HG03139 (cell line): Measurements from ENCODE around the gene OAS2.

ENCODE experiments used
- ATAC-seq: cut with Tn5 transposase; IDR thresholded peaks from one replicate; pipeline ENCODE4 v1.9.1; 2021; ENCODE audit not compliant: unreplicated experiment

Gene OAS2

GRCh38 chr12:113056381-113056630 is 78.0 kb downstream of the OAS2 start:
- ATAC-seq = no peak

DNA sequence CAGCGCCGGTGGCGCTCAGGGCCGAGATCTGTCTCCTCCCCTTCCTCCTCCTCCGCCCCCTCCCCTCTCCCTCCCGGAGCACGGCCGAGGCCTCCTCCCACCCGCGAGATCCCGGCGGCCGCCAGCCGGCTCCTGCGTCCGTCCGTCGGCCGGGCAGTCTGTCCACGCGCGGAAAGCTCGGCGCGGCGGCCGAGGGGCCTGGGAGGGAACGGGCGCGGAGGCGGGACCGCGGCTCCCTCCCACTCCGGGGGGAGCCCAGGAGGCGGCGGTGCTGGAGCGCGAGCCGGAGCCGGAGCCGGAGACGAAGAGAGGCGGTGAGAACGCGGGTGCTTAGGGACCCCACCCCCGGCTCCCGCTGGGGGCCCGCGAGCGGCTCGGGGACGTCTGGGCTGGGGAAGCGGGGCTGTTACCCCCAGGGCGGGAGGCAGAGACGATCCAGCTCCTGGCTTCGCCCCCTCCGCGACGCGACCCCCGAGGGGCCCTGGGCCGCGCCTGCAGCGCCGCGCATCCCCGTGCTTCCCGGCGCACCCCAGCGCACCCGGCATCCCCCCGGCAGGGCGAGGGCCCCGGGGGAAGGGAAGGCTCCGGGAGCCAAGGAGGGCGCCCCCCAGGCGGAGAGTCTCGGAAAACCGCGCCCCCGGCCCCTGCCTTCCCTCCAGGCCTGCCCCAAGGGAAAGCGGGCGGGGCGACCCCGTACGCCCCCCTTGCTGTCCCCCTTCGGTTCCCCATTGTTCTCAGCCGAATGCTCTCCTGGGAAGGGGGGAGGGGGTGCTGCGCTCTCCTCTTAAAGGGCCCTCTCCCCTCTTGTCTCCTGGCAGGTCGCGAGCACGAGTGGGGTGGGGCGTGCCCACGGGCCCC is 78.5 kb downstream of the OAS2 start, which contains the start of gene DTX1:
DTX1 (plus strand) TSS at position 100 of the 858 bp plus-strand sequence. CDS start 1,463 bp downstream, outside the sequence.
- no peak for ATAC-seq

DNA sequence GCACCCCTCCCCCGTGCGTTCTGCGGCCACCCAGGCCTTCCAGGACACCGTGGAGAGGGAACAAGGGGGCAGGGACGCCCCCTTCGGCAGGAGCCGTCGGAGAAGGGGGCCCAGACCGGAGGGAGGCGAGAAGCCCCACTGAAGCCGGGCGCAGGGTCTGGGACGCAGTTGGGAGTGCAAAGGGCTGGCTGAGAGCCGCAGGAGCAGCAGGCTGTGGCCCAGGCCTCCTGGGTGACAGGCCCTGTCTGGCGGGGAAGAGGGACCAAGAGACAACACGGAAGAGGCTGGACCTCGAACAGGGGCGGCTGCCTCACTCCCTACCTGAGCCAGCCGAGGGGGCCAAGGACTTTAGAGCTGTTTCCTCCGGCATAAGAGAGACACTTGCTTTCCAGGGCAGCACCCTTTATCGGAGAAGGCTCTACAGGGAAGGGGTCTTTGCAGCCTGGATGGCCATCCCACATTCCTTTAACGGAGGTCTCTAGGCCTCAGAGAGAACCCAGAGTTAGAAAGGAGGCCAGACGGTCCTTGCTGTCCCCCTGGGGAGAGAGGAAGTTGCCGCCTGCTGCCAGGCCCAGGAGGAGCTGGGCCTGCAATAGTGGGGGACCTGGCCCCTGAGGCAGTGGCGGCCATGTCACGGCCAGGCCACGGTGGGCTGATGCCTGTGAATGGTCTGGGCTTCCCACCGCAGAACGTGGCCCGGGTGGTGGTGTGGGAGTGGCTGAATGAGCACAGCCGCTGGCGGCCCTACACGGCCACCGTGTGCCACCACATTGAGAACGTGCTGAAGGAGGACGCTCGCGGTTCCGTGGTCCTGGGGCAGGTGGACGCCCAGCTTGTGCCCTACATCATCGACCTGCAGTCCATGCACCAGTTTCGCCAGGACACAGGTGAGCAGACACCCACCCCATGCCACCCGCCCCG is 79.5 kb downstream of the OAS2 start:
- ATAC-seq = no peak

- ATAC-seq = no peak
Measured at GRCh38 chr12:113058553-113058952, 80.2 kb downstream of the OAS2 start.

DNA sequence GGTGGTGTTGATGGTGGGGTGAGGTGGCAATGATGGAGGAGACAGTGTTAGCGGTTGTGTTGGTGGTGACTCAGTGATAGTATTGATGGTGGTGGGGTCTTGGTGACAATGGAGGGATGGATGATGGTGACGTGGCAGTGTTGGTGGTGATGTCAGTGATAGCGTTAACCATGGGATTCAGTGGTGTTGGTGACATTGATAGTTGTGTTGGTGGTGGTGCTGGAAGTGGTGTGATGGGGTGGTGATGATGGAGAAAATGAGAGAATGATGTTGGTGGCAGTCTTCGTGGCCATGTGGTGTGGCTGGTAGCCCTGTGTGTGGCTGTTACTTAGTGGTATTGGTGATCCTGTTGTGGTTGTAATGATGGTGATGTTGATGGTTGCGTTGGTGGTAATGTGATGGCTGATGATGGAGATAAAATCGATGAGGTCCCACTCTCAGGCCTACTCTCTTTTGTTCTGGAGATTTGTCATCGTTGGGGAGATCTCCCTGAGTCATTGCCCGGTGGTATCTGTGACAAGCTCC is 80.8 kb downstream of the OAS2 start:
- ATAC-seq = no peak

DNA sequence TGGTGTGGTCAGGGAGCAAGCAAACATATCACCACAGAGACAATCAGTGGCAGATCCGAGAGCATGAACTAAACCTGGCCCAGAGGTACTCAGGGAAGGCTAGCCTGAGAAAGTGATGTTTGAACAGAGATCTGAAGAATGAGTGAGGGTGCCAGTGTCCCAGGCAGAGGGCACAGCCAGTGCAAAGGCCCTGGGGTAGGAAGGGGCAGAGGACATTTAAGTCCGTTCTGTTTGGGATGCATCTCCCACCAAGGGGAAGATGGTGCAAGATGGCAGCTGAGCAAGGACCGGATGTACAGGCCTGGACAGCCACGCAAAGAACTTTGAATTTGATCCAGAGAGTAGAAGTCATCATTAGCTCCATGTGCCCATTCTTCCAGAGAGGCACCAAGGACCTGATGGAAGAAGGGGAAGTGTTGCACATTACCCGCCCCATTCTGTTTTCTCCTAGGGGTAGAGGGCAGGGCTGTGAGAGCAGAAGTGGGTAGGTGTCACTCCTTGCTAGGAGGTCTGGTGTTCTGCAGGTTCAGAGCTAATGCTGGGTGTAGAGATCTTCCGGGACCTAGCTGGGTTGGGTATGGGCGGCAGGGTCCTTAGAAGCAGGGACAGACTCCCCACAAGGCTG is 82.1 kb downstream of the OAS2 start:
- ATAC-seq = no peak

GRCh38 chr12:113061061-113061694 is 82.9 kb downstream of the OAS2 start:
- ATAC-seq = no peak
